Neural progenitor cell (in vitro differentiated cells): ENCODE measurements around the gene VPS29.

Source experiments
- CTCF ChIP-seq: fragments of 200-600 bp; sonication (generic); IDR thresholded peaks from 2 replicates; pipeline ENCODE4 v1.5.1; 2017; ENCODE audit warnings: antibody characterized with exemption, mild to moderate bottlenecking
- EZH2 ChIP-seq: fragments of 200-600 bp; sonication (generic); IDR thresholded peaks from 2 replicates; pipeline ENCODE4 v1.6.1; 2017; ENCODE audit warnings: antibody characterized with exemption, mild to moderate bottlenecking, moderate library complexity
- EZH2phosphoT487 ChIP-seq: fragments of 200-600 bp; sonication (generic); IDR thresholded peaks from 2 replicates; pipeline ENCODE4 v1.6.1; 2017; ENCODE audit warnings: antibody characterized with exemption

GRCh38 chr12:110444455-110444854 is 57.5 kb downstream of the VPS29 start:
- TF ChIP-seq CTCF (no peak), EZH2 (no peak), EZH2phosphoT487 (no peak)
